ENCODE results near the gene PPP4R1.

The PPP4R1 gene

DNA sequence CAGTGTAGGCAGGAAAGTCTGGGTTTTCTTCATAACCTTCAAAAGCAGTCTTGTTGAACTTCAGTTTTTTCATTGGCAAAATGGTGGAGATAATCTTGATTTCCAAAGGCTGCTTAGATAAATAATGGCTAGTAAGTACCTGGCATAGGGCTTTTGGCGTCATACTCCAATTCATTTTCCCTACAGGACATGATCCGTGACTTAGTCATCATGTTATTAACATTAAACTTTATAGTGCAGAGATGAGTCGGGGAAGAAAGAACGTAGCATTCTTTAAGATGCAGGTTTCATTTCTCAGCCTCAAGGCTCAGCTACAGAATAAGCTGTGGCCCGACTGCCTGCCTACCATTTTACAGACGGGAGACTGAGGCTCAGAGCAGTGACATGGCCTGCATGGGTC lies 75.1 kb downstream of the PPP4R1 start:
- H3K4me3 ChIP-seq (ENCODE audit: low read depth, low read length), result 0 out of 2 replicates have a peak overlapping the region, but pooled peaks have one; percentile 13
- TF ChIP-seq, protein P1, sequence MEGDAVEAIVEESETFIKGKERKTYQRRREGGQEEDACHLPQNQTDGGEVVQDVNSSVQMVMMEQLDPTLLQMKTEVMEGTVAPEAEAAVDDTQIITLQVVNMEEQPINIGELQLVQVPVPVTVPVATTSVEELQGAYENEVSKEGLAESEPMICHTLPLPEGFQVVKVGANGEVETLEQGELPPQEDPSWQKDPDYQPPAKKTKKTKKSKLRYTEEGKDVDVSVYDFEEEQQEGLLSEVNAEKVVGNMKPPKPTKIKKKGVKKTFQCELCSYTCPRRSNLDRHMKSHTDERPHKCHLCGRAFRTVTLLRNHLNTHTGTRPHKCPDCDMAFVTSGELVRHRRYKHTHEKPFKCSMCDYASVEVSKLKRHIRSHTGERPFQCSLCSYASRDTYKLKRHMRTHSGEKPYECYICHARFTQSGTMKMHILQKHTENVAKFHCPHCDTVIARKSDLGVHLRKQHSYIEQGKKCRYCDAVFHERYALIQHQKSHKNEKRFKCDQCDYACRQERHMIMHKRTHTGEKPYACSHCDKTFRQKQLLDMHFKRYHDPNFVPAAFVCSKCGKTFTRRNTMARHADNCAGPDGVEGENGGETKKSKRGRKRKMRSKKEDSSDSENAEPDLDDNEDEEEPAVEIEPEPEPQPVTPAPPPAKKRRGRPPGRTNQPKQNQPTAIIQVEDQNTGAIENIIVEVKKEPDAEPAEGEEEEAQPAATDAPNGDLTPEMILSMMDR (IDR thresholded peaks at IDR 0.05; ENCODE audit: low read depth, low read length), result no peak

DNA sequence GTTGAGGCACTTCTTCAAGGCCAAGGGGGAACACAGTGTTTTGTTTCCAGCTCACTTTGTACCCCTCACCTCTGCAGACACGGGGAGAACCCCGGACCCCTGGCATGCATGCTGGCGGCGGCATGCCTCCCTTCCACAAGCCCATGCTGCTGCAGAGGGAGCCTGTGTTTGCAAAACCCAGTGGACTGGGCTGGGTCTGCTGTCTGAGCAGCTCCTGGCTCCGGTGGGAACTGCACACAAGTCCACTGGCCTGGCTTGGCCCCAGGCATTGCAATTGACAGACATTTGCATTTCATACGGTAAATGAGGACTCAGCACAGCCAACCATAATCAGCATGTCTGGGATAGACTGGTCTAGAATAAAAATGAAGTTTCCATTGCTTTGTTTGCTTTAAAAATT lies 76.7 kb downstream of the PPP4R1 start:
- TF ChIP-seq, protein P1 (IDR thresholded peaks at IDR 0.05; ENCODE audit: low read depth, low read length), result no peak
- H3K4me3 ChIP-seq (ENCODE audit: low read depth, low read length), result no peak overlapping the region

DNA sequence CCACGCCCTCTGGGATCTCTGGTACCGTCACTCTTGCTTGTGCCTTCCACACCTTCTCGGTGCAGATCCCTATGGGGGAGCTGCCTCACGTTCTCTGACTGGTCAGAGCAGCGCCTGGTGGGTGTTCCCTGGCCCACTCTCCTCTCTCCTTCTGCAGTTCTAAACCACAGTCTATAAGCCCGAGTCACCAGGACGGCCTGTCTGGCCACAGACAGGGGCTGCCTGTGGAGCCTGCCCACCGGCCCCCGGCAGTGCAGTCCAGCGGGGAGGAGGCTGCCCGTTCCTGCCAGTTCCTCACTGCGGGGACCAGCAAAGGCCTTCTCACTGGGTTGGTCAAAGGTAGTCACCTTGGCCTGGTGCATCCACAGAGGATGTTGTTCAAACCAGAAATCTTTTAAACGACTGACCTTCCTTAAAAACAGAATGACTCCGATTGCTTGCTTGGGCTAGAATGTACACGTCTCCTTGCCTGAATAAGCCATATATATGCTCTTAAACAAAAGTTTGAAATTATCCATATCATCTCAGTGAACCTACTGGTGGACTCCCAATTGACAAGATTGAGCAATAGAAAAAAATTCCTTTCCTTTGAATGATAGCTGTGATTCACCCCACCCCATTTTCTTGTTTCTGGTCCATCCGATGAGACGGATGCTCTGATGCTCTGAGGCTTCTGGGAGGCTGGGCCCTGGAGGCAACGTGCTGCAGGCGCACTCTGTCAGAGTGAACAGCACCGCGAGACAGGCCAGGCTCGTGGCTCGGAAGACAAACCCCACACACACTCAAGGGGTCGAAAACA lies 77.8 kb downstream of the PPP4R1 start:
- no peak overlapping the region for H3K4me3 ChIP-seq (ENCODE audit: low read depth, low read length)
- TF ChIP-seq, protein P1 (IDR thresholded peaks at IDR 0.05; ENCODE audit: low read depth, low read length), result no peak

DNA sequence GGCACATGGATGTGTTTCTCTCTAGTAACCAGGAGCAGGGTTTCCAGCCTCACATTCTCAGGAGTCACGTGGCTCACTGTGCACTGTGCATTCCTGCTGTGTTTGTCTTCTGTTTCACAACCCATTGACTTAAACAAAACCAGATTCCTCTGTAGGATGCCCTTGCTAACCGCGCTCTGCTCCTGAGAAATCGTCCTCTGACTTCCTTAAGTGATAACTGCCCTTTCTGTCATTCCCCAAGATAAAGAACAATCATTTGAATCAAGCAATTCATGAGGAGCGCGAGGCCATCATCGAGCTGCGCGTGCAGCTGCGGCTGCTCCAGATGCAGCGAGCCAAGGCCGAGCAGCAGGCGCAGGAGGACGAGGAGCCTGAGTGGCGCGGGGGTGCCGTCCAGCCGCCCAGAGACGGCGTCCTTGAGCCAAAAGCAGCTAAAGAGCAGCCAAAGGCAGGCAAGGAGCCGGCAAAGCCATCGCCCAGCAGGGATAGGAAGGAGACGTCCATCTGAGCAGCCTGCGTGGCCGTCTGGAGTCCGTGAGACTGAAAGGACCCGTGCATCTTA lies 78.8 kb downstream of the PPP4R1 start:
- H3K4me3 ChIP-seq (ENCODE audit: low read depth, low read length), result no peak overlapping the region
- TF ChIP-seq, protein P1 (IDR thresholded peaks at IDR 0.05; ENCODE audit: low read depth, low read length), result no peak

DNA sequence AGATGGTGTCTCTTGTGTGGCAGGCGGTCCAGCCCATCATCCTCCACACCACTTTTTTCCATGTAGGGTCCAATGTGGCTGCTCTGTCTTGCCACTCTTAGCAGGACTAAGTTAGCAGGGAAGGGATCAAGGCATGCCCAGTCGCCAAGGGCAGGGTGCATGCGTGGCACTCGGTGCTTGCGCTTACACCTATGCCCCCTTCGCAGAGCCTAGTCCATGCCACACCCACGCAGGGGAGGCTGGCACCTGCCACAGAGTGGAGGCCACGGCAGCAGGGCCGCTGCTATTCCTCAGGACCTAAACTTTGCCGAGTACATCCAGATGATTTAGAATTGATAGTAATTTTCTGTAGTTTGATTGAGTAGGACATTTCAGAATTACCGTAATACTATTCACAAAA lies 79.5 kb downstream of the PPP4R1 start:
- no peak overlapping the region for H3K4me3 ChIP-seq (ENCODE audit: low read depth, low read length)
- TF ChIP-seq, protein P1 (IDR thresholded peaks at IDR 0.05; ENCODE audit: low read depth, low read length), result no peak

DNA sequence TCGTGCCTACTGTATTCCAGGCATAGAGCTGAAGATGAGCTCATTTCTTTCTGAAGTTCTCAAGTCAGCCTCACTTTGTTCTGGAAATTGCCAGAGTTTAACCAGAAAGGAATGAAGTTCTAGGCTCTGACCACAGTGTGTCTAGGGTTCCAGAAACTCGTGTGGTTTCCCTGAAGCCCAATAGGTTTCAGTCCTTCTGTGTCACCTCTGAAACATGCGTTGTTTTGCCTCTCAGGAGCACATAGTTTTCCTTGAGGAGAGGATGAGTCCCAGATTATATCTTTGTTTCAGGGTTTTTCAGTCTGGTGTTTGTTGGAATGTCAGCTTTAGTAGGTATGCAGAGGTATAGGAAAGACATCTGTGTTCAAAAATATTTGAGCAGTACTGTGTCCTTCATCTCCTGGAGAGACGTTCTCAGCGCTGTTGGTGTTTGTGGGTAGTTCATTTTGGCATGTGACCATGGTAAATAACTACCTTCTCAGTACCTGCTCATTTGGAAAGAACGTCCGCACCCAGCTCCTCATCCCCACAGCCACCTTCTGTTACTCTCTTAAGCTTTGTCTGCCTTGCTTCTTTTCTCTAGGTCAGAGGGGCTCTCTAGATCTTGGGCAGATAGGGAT lies 82.5 kb downstream of the PPP4R1 start:
- no peak overlapping the region for H3K4me3 ChIP-seq (ENCODE audit: low read depth, low read length)
- TF ChIP-seq, protein P1 (IDR thresholded peaks at IDR 0.05; ENCODE audit: low read depth, low read length), result no peak
